IPS DF 6.9 (cell line): ENCODE results near the gene OLIG1.
A peak's percentile ranks its signal among the peaks of the same experiment; 100 is the strongest.

Experiments used
- DNase-seq: peaks from one replicate; pipeline ENCODE4 v3.0.0-alpha.2; 2013; ENCODE audit warnings: low read depth, low spot score
- H3K27ac ChIP-seq: one replicate; pipeline ENCODE4 v1.5.1; 2013; ENCODE audit warnings: low read length, control low read depth
- H3K27me3 ChIP-seq: 2 replicates; pipeline ENCODE4 v1.6.1; 2013; ENCODE audit warnings: mild to moderate bottlenecking, low read length; ENCODE audit not compliant: control insufficient read depth, insufficient read depth
- H3K36me3 ChIP-seq: 2 replicates; pipeline ENCODE4 v1.6.1; 2013; ENCODE audit warnings: low read length; ENCODE audit not compliant: control insufficient read depth, insufficient read depth
- H3K4me1 ChIP-seq: 2 replicates; pipeline ENCODE4 v1.6.1; 2013; ENCODE audit warnings: low read length; ENCODE audit not compliant: control insufficient read depth, insufficient read depth
- H3K4me3 ChIP-seq: 2 replicates; pipeline ENCODE4 v1.5.1; 2013; ENCODE audit warnings: mild to moderate bottlenecking, low read length
- H3K9me3 ChIP-seq: 2 replicates; pipeline ENCODE4 v1.6.1; 2013; ENCODE audit warnings: low read length, inconsistent platforms; ENCODE audit not compliant: control insufficient read depth, insufficient read depth
- WGBS: extraction: QIAGEN DNeasy Blood & Tissue Kit; methylation state at CpG from one replicate; pipeline ENCODE4 v1.1.7; 2013; ENCODE audit warnings: mixed read lengths, missing lambda C conversion rate; ENCODE audit not compliant: insufficient read length, insufficient coverage; 5-methylcytosine and 5-hydroxymethylcytosine counted together

Gene OLIG1, protein sequence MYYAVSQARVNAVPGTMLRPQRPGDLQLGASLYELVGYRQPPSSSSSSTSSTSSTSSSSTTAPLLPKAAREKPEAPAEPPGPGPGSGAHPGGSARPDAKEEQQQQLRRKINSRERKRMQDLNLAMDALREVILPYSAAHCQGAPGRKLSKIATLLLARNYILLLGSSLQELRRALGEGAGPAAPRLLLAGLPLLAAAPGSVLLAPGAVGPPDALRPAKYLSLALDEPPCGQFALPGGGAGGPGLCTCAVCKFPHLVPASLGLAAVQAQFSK

DNA sequence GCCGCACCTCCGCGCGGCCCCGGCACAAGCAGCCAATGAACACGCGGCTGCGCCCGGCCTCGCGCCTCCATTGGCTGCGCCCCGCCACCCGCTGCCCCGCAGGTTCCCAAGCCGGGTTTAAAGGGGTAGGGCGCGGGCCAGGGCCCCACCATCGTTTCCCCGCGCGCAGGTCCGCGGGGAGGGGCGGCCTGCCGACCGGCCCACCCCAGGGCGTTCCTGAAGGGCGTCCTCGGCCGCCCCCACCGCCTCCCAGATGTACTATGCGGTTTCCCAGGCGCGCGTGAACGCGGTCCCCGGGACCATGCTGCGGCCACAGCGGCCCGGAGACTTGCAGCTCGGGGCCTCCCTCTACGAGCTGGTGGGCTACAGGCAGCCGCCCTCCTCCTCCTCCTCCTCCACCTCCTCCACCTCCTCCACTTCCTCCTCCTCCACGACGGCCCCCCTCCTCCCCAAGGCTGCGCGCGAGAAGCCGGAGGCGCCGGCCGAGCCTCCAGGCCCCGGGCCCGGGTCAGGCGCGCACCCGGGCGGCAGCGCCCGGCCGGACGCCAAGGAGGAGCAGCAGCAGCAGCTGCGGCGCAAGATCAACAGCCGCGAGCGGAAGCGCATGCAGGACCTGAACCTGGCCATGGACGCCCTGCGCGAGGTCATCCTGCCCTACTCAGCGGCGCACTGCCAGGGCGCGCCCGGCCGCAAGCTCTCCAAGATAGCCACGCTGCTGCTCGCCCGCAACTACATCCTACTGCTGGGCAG is at the start of gene OLIG1:
TSS of gene OLIG1 (plus strand) at position 148 of the 750 bp plus-strand sequence. CDS start at position 254, 106 bp downstream.
- Histone ChIP-seq H3K36me3 (no peaks in the 10 kb centered on the region; the same call in 1 of the 2 replicates), H3K9me3 (no peaks in the 10 kb centered on the region), H3K27me3 (peaks cover 76% of the 10 kb centered on the region), H3K27ac (no peak within 1 kb of the TSS), H3K4me3 (peak within 1 kb of the TSS; percentile 32; the same call in 1 of the 2 replicates), H3K4me1 (peaks cover 5% of the 10 kb centered on the region)
- DNase-seq, result no peak
- WGBS, result no CpG with 5 or more reads among the region's 82 CpGs

DNA sequence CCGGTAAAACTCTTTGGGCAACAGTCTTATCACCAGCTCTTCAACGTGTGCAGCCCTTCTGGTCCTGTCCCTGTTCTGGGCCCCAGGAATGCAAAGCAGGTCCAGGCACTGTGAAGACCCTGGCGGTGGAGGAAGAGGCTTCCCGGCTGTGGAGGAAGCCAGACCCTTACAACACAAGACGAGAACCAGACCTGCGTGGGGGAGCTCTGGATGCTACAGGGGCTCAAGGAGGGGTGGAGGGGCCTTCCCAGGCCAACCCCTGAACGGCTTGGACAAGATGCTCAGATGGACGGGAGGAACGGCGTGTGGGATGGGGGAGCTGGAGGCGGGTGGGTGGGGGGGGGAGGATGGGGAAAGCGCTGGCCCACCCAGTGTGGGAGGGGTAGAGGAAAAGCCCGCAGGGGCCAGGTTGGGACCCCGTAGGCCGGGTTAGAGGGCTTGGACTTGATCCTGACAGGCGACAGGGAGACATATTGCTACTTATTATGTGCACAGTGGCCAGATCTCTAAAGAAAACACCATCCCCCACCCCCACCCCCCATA is 49.3 kb upstream of the OLIG1 start:
- WGBS, result no CpG with 5 or more reads among the region's 16 CpGs
- no peak overlapping the region for H3K27ac ChIP-seq
- no peaks in the 10 kb centered on the region for H3K36me3 ChIP-seq
- H3K9me3 ChIP-seq, result no peaks in the 10 kb centered on the region
- no peak for DNase-seq
- H3K4me1 ChIP-seq, result peaks cover 4% of the 10 kb centered on the region; the same call in 1 of the 2 replicates
- H3K4me3 ChIP-seq, result no peak overlapping the region
- H3K27me3 ChIP-seq, result peaks cover 76% of the 10 kb centered on the region

DNA sequence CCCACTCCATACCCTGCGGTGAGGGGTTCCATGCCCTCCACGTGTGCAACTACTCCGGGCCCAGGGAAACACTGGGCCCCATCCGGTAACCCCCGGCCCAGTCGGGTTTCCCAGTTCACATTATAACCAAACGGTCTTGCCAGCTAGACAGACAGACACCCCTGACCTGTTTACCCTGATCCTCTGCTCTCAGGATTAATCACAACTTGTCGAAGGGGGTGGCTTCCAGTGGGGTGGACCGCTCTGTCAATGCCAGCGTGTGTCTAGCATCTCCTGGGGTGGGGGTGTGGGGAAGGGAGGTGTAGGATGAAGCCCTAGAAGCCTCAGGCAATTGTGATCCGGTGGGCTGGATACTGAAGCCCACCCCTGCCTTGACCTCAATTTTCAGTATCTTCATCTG is 48.8 kb upstream of the OLIG1 start:
- no peak overlapping the region for H3K4me3 ChIP-seq
- H3K9me3 ChIP-seq, result no peaks in the 10 kb centered on the region
- H3K27me3 ChIP-seq, result peaks cover 79% of the 10 kb centered on the region
- no peak for DNase-seq
- WGBS, result no CpG with 5 or more reads among the region's 11 CpGs
- H3K27ac ChIP-seq, result no peak overlapping the region
- peaks cover 6% of the 10 kb centered on the region for H3K4me1 ChIP-seq
- H3K36me3 ChIP-seq, result no peaks in the 10 kb centered on the region

DNA sequence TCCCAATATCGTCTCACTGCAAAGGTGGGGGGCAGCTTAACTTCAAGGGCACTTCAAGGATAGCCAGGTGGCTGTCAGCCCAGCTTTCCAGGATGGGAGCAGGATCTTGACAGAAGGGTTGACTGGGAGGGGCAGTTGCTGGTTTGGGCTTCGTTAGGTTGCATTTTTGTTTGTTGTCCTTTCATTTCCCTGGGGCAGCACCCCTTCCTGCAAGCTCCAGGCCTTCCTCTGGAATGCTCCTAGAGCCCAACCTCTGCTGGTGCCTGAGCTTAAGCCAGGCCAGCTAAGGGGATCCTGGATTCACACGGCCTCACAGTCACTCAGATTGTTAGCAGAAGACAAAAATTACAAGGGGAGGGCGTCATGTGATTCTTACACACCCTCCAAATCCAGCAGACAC is 48.3 kb upstream of the OLIG1 start:
- Histone ChIP-seq H3K27me3 (peaks cover 83% of the 10 kb centered on the region), H3K27ac (no peak overlapping the region), H3K9me3 (no peaks in the 10 kb centered on the region), H3K4me3 (no peak overlapping the region), H3K4me1 (peaks cover 6% of the 10 kb centered on the region), H3K36me3 (no peaks in the 10 kb centered on the region)
- no peak for DNase-seq
- WGBS, result no CpG with 5 or more reads among the region's 4 CpGs

DNA sequence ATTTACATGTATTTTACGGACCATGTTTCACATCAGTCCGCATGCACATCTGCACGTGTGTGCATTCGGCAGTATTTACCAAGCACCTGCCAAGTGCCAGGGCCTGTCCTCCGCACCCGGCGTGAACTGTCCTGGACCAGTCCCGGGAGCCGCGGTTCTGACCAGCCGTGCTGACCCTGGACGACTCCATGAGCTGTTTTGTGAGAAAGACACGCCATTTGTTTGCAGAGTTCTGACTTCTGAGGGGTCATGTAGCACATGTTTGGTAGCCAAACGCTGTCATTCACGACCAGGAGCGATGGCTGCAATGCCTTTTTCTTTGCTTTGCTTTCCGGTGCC is 47.5 kb upstream of the OLIG1 start:
- H3K27me3 ChIP-seq, result peaks cover 90% of the 10 kb centered on the region
- WGBS, result no CpG with 5 or more reads among the region's 17 CpGs
- DNase-seq, result no peak
- H3K36me3 ChIP-seq, result no peaks in the 10 kb centered on the region
- H3K9me3 ChIP-seq, result no peaks in the 10 kb centered on the region
- no peak overlapping the region for H3K27ac ChIP-seq
- H3K4me1 ChIP-seq, result peaks cover 10% of the 10 kb centered on the region
- no peak overlapping the region; the same call in 1 of the 2 replicates for H3K4me3 ChIP-seq

DNA sequence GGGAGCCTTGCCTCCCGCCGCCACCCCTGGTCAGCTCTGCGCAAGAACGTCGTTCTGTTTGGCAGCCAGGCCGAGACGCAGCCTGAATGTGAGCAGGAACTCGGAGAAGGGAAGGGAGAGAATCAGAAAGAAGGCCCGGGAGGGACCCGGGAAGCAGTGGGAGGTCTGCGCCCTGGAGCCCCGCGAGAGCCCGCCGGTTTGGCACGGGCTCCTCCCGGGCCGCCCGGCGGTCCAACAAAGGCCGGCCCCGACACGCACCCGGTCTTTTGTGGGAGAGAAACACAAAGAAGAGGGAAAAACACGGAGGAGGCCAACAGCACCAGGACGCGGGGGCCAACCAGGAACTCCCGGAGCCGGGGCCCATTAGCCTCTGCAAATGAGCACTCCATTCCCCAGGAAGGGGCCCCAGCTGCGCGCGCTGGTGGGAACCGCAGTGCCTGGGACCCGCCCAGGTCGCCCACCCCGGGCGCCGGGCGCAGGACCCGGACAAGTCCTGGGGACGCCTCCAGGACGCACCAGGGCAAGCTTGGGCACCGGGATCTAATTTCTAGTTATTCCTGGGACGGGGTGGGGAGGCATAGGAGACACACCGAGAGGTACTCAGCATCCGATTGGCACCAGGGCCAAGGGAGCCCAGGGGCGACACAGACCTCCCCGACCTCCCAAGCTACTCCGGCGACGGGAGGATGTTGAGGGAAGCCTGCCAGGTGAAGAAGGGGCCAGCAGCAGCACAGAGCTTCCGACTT is 46.9 kb upstream of the OLIG1 start:
- no peak overlapping the region; the same call in 1 of the 2 replicates for H3K4me3 ChIP-seq
- H3K27ac ChIP-seq, result no peak overlapping the region
- H3K36me3 ChIP-seq, result no peaks in the 10 kb centered on the region; the same call in 1 of the 2 replicates
- H3K4me1 ChIP-seq, result peaks cover 10% of the 10 kb centered on the region
- H3K27me3 ChIP-seq, result peaks cover 94% of the 10 kb centered on the region
- WGBS, result no CpG with 5 or more reads among the region's 52 CpGs
- no peaks in the 10 kb centered on the region for H3K9me3 ChIP-seq
- no peak for DNase-seq

DNA sequence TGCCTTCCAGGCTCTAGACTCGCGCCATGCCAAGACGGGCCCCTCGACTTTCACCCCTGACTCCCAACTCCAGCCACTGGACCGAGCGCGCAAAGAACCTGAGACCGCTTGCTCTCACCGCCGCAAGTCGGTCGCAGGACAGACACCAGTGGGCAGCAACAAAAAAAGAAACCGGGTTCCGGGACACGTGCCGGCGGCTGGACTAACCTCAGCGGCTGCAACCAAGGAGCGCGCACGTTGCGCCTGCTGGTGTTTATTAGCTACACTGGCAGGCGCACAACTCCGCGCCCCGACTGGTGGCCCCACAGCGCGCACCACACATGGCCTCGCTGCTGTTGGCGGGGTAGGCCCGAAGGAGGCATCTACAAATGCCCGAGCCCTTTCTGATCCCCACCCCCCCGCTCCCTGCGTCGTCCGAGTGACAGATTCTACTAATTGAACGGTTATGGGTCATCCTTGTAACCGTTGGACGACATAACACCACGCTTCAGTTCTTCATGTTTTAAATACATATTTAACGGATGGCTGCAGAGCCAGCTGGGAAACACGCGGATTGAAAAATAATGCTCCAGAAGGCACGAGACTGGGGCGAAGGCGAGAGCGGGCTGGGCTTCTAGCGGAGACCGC is 46.3 kb upstream of the OLIG1 start:
- Histone ChIP-seq H3K4me1 (peaks cover 10% of the 10 kb centered on the region), H3K27me3 (peaks cover 94% of the 10 kb centered on the region), H3K27ac (no peak overlapping the region), H3K9me3 (no peaks in the 10 kb centered on the region), H3K4me3 (no peak overlapping the region), H3K36me3 (no peaks in the 10 kb centered on the region; the same call in 1 of the 2 replicates)
- no peak for DNase-seq
- no CpG with 5 or more reads among the region's 49 CpGs for WGBS

DNA sequence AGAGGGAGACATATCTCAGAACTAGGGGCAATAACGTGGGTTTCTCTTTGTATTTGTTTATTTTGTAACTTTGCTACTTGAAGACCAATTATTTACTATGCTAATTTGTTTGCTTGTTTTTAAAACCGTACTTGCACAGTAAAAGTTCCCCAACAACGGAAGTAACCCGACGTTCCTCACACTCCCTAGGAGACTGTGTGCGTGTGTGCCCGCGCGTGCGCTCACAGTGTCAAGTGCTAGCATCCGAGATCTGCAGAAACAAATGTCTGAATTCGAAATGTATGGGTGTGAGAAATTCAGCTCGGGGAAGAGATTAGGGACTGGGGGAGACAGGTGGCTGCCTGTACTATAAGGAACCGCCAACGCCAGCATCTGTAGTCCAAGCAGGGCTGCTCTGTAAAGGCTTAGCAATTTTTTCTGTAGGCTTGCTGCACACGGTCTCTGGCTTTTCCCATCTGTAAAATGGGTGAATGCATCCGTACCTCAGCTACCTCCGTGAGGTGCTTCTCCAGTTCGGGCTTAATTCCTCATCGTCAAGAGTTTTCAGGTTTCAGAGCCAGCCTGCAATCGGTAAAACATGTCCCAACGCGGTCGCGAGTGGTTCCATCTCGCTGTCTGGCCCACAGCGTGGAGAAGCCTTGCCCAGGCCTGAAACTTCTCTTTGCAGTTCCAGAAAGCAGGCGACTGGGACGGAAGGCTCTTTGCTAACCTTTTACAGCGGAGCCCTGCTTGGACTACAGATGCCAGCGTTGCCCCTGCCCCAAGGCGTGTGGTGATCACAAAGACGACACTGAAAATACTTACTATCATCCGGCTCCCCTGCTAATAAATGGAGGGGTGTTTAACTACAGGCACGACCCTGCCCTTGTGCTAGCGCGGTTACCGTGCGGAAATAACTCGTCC is 45.5 kb upstream of the OLIG1 start:
- Histone ChIP-seq H3K4me1 (peaks cover 10% of the 10 kb centered on the region), H3K27ac (no peak overlapping the region), H3K27me3 (peaks cover 94% of the 10 kb centered on the region), H3K4me3 (no peak overlapping the region; the same call in 1 of the 2 replicates), H3K36me3 (no peaks in the 10 kb centered on the region; the same call in 1 of the 2 replicates), H3K9me3 (no peaks in the 10 kb centered on the region)
- no CpG with 5 or more reads among the region's 40 CpGs for WGBS
- no peak for DNase-seq

DNA sequence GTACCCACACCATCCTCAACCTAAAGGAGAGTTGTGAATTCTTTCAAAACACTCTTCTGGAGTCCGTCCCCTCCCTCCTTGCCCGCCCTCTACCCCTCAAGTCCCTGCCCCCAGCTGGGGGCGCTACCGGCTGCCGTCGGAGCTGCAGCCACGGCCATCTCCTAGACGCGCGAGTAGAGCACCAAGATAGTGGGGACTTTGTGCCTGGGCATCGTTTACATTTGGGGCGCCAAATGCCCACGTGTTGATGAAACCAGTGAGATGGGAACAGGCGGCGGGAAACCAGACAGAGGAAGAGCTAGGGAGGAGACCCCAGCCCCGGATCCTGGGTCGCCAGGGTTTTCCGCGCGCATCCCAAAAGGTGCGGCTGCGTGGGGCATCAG is 44.8 kb upstream of the OLIG1 start:
- peak overlapping the region; percentile 35; the same call in 1 of the 2 replicates for H3K4me3 ChIP-seq
- peaks cover 13% of the 10 kb centered on the region for H3K4me1 ChIP-seq

More for the DNA sequence above, 44.8 kb upstream of the OLIG1 start:
- no CpG with 5 or more reads among the region's 22 CpGs for WGBS
- no peak overlapping the region for H3K27ac ChIP-seq
- no peaks in the 10 kb centered on the region; the same call in 1 of the 2 replicates for H3K36me3 ChIP-seq
- peaks cover 94% of the 10 kb centered on the region for H3K27me3 ChIP-seq
- H3K9me3 ChIP-seq, result no peaks in the 10 kb centered on the region
- DNase-seq, result no peak
